ENCODE measurements around the gene GPM6B. TPM values are rescaled to one million over a fixed set of nuclear protein-coding genes. Genes with fewer than 3 reads are reported as not detected.

GPM6B gene
- total RNA-seq, 1 donor from 2014 or later: under 0.01 TPM

- no peak for TF ChIP-seq CTCF (IDR thresholded peaks at IDR 0.05; ENCODE audit: insufficient read depth, low read length, severe bottlenecking)
- FAIRE-seq (no peak), DNase-seq (ENCODE audit: low read depth) (no peak)
- no peaks in the 10 kb centered on the region for H3K36me3 ChIP-seq (ENCODE audit: control insufficient read depth, insufficient read depth, low read length)
- H3K4me3 ChIP-seq (ENCODE audit: low read depth, low read length): no peak overlapping the region
- H3K27me3 ChIP-seq (ENCODE audit: control insufficient read depth, insufficient read depth, low read length): no peaks in the 10 kb centered on the region
These were observed 40.5 kb downstream of the GPM6B start for GRCh38 chrX:13776387-13776786.

- TF ChIP-seq CTCF (IDR thresholded peaks at IDR 0.05; ENCODE audit: insufficient read depth, low read length, severe bottlenecking): no peak
- H3K27me3 ChIP-seq (ENCODE audit: control insufficient read depth, insufficient read depth, low read length): no peaks in the 10 kb centered on the region
- H3K4me3 ChIP-seq (ENCODE audit: low read depth, low read length): no peak overlapping the region
- FAIRE-seq: no peak
- DNase-seq (ENCODE audit: low read depth): no peak
- H3K36me3 ChIP-seq (ENCODE audit: control insufficient read depth, insufficient read depth, low read length): no peaks in the 10 kb centered on the region
These were observed 41.1 kb downstream of the GPM6B start for GRCh38 chrX:13775837-13776236.

- DNase-seq (ENCODE audit: low read depth) (no peak), FAIRE-seq (no peak)
- H3K27me3 ChIP-seq (ENCODE audit: control insufficient read depth, insufficient read depth, low read length): no peaks in the 10 kb centered on the region
- no peak for TF ChIP-seq CTCF (IDR thresholded peaks at IDR 0.05; ENCODE audit: insufficient read depth, low read length, severe bottlenecking)
- no peak overlapping the region for H3K4me3 ChIP-seq (ENCODE audit: low read depth, low read length)
- H3K36me3 ChIP-seq (ENCODE audit: control insufficient read depth, insufficient read depth, low read length): no peaks in the 10 kb centered on the region
These were observed 42.2 kb downstream of the GPM6B start for GRCh38 chrX:13774696-13775095.

GRCh38 chrX:13770013-13770535, 46.8 kb downstream of the GPM6B start:
- no peaks in the 10 kb centered on the region for H3K36me3 ChIP-seq (ENCODE audit: control insufficient read depth, insufficient read depth, low read length)
- DNase-seq (ENCODE audit: low read depth): no peak
- H3K27me3 ChIP-seq (ENCODE audit: control insufficient read depth, insufficient read depth, low read length): no peaks in the 10 kb centered on the region
- H3K4me3 ChIP-seq (ENCODE audit: low read depth, low read length): no peak overlapping the region
- TF ChIP-seq CTCF (IDR thresholded peaks at IDR 0.05; ENCODE audit: insufficient read depth, low read length, severe bottlenecking): no peak
- no peak for FAIRE-seq

GRCh38 chrX:13768939-13769338, 48.0 kb downstream of the GPM6B start:
- no peak for FAIRE-seq
- no peak overlapping the region for H3K4me3 ChIP-seq (ENCODE audit: low read depth, low read length)

More at GRCh38 chrX:13768939-13769338, 48.0 kb downstream of the GPM6B start:
- no peak for DNase-seq (ENCODE audit: low read depth)
- no peaks in the 10 kb centered on the region for H3K36me3 ChIP-seq (ENCODE audit: control insufficient read depth, insufficient read depth, low read length)
- H3K27me3 ChIP-seq (ENCODE audit: control insufficient read depth, insufficient read depth, low read length): no peaks in the 10 kb centered on the region
- no peak for TF ChIP-seq CTCF (IDR thresholded peaks at IDR 0.05; ENCODE audit: insufficient read depth, low read length, severe bottlenecking)
